ENCODE measurements around the gene NSUN2.

The NSUN2 gene

GRCh38 chr5:6644794-6645241 lies 12.0 kb upstream of the NSUN2 start:
- DNase-seq (ENCODE audit: low read depth) = no peak

- DNase-seq (ENCODE audit: low read depth) = no peak
These were observed 9.8 kb upstream of the NSUN2 start for GRCh38 chr5:6642655-6643054.

- no peak for DNase-seq (ENCODE audit: low read depth)
These were observed 5.4 kb upstream of the NSUN2 start for GRCh38 chr5:6638236-6638635.

- DNase-seq (ENCODE audit: low read depth) = no peak
These were observed 4.7 kb upstream of the NSUN2 start for GRCh38 chr5:6637590-6637989.

- DNase-seq (ENCODE audit: low read depth) = no peak
These were observed 4.2 kb upstream of the NSUN2 start for GRCh38 chr5:6637022-6637421.

GRCh38 chr5:6636293-6636692 lies 3.4 kb upstream of the NSUN2 start:
- no peak for DNase-seq (ENCODE audit: low read depth)

- no peak for DNase-seq (ENCODE audit: low read depth)
These were observed 2.1 kb upstream of the NSUN2 start for GRCh38 chr5:6634788-6635430.

- no peak for DNase-seq (ENCODE audit: low read depth)
These were observed 1.5 kb upstream of the NSUN2 start for GRCh38 chr5:6634306-6634705.

GRCh38 chr5:6633469-6634245 lies 813 bp upstream of the NSUN2 start:
- peak; percentile 44 for DNase-seq (ENCODE audit: low read depth)

- DNase-seq (ENCODE audit: low read depth) = peak; percentile 36
These were observed 438 bp downstream of the NSUN2 start for GRCh38 chr5:6632324-6632887.

- peak; percentile 38 for DNase-seq (ENCODE audit: low read depth)
These were observed 1.4 kb downstream of the NSUN2 start for GRCh38 chr5:6631441-6631840.

- no peak for DNase-seq (ENCODE audit: low read depth)
These were observed 6.3 kb downstream of the NSUN2 start for GRCh38 chr5:6626508-6626907.

GRCh38 chr5:6623941-6624340 lies 8.9 kb downstream of the NSUN2 start:
- no peak for DNase-seq (ENCODE audit: low read depth)

- no peak for DNase-seq (ENCODE audit: low read depth)
These were observed 9.6 kb downstream of the NSUN2 start for GRCh38 chr5:6623228-6623627.

- no peak for DNase-seq (ENCODE audit: low read depth)
These were observed 16.2 kb downstream of the NSUN2 start for GRCh38 chr5:6616632-6617031.

- DNase-seq (ENCODE audit: low read depth) = no peak
These were observed 17.6 kb downstream of the NSUN2 start for GRCh38 chr5:6615034-6615815.

GRCh38 chr5:6611334-6612256 lies 21.2 kb downstream of the NSUN2 start:
- no peak for DNase-seq (ENCODE audit: low read depth)

- DNase-seq (ENCODE audit: low read depth) = no peak
These were observed 24.8 kb downstream of the NSUN2 start for GRCh38 chr5:6608016-6608415.

GRCh38 chr5:6607559-6607936 lies 25.3 kb downstream of the NSUN2 start:
- DNase-seq (ENCODE audit: low read depth) = no peak

GRCh38 chr5:6606884-6607558 lies 25.8 kb downstream of the NSUN2 start:
- DNase-seq (ENCODE audit: low read depth) = no peak

- no peak for DNase-seq (ENCODE audit: low read depth)
These were observed 27.9 kb downstream of the NSUN2 start for GRCh38 chr5:6604946-6605345.

Data from iris pigment epithelial cell (primary cell).